NK-92 (cell line): ENCODE data around the gene RACK1.

Source experiments
- DNase-seq: peaks from one replicate; lab custom pipeline; 2025; ENCODE audit not compliant: unreplicated experiment; lab: John Stamatoyannopoulos, UW

The RACK1 gene

DNA sequence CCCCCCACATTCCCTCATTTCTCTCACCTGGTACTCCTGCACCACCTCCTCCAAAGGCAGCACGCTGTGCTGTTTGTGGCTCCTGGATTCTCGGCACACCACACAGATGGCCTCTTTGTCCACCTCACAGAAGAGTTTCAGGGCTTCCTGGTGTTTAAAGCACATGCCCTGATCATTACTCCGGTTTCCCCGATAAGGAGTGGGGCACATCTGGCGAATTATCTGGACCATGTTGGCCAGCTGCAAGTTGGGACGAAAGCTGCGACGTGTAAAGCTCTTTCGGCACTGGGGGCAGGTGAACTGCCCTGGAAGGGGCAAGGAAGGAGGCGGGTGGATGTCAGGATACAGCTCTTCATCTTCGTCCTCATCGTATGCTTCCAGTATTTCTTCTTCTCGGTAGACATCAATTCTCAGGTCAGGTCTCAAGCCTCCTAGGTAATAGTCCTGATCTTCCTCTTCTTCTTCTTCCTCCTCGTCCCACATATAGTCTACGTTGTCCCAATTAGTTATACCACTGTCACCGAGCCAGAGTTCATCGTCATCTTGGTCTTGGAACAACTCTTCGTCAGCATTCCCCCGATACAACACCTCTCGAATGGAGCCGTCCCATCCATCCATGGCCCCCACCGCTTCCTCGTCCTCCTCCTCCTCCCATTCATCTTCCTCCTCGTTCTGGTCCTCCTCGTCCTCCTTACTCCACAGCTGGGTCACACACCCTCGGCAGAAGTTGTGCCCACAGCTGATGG is 16.4 kb upstream of the RACK1 start:
- no peak for DNase-seq

DNA sequence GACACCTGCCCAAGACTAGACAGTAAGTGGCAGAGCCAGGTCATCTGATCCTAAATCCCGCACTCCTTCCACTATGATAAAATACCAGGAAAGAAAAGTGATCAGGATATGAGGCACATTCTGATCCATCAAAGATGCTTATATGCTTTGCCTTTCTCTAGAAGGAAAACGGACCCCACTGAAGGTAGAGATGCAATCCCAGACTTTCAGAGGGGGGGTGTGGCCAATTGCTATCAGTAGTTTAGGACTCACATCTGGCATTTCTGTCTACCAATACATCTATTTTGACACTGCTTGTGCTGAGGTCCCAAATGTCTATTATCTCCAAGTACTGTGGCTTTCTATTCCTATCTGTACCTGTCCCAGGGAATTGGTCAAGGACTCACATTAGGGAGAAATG is 15.6 kb upstream of the RACK1 start:
- no peak for DNase-seq

DNA sequence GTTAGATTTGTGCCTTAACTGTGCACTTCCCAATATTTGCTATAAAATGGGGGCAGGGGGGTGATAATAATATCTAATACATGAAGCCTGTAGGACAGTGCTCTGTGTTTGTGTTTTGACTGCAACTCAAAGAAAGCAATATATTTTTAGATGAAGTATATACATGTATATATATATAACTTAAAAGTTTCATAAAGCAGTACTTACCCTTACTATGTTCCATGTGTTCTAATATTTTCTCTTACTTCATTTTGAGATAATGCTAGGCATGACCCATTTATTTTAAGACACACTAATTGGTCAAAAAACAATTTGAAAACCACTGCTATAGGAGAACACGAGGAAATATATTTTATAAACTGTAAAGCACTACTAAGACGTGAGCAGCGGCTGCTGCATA is 14.9 kb upstream of the RACK1 start:
- DNase-seq = no peak

DNA sequence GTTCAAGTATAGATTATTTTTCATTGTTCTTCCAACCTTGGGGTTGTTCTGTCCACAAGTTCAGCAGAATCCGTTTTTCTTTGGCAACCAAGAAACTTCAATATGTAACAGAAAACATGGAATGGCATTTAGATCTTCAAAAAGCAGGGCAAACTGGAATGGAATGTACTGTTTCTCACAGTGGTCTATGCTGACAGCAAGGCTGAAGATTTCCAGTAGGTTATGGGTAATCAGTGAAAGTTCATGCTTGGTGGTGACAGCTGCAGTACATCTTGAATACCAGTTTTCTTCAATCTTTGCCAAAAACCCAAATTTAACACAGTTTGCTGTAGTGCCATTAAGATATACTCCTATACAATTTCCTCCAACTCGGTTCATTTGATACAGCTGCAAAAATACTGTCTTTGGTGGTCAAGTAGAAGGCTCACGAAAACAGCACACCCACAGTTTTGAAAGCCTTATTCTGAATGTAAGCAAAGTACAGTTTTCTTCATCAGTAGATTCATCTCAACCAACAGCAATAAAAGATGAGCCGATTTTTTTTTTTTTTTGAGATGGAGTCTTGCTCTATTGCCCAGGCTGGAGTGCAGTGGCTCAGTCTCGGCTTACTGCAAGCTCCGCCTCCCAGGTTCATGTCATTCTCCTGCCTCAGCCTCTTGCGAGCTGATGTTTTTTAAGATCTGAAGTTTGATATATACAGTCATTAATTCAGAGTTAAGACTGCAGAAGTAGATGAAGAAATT is 12.3 kb upstream of the RACK1 start:
- no peak for DNase-seq

DNA sequence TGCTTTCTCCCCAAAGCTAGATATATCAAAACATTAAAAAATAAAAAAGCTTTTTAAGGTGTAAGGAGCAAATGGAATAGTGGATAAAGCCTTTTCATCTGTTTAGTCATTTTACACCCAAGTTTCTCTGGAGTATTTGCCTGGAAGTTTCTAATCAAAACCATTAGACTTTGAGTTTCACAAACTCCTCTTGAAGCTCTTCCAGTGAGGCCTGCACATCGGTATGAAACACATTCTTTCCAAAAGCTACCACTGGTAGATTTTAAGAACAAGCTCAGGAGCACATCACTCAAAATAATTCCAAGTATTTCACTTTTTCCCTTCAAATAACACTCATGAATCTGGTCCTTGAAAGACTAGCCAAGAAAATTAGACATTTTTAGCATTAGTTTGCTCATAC is 11.6 kb upstream of the RACK1 start:
- DNase-seq = no peak

DNA sequence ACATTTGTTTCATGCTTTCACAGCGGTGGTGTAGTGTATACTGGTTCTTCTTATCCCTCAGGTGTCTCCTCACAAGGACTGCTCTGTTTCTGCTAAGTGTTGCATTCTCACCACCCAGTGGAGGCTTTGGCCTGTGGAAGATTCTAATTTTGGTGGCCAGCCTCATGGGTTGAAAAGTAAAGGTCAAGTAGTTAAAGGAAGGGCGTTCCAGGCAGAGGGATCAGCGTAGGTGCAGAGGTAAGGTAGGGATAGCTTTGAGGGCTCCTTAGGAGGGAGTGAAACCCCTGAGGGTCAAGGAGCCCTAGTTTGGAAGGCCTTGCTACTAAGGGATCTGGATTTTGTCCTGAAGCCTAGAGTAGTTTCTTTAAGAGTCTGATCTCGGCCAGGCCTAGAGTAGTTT is 4.6 kb upstream of the RACK1 start:
- DNase-seq = no peak

DNA sequence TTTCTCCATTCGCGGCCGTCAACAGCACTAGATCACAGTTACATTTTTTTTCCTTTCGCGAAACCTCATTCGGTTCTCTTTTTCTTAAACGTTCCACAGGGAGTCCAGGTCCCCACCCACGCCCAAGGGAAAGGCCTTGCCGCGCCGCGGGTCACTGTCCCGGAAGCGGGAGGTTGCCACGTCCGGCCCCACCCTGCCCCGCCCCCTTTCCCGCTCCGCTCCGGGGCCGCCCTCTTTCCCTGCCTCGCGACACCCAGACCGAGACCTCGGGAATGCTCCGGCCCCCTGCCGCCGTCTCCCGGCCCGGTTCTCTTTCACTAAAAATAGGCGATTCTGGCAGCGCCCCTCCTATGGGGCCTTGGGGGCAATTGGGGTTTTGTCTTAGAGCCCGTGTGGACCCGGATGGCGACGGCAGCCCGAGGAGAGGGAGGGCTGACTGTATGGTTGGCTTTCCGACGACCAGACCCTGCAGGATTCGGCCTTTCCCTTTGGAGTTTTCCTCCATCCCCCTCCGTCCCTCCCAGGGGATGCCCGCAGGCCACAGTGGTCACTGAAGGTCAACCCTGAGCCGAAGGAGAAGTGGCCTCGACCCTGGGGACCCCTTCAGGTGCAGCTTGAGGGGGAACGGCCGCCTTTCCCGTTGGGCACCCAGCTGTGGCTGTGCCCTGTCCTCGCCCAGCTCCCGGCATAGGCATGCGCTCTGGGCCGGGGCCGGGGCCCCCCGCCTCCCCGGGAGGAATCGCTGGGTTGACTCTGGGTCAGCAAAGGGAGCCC is 2.8 kb upstream of the RACK1 start:
- no peak for DNase-seq

DNA sequence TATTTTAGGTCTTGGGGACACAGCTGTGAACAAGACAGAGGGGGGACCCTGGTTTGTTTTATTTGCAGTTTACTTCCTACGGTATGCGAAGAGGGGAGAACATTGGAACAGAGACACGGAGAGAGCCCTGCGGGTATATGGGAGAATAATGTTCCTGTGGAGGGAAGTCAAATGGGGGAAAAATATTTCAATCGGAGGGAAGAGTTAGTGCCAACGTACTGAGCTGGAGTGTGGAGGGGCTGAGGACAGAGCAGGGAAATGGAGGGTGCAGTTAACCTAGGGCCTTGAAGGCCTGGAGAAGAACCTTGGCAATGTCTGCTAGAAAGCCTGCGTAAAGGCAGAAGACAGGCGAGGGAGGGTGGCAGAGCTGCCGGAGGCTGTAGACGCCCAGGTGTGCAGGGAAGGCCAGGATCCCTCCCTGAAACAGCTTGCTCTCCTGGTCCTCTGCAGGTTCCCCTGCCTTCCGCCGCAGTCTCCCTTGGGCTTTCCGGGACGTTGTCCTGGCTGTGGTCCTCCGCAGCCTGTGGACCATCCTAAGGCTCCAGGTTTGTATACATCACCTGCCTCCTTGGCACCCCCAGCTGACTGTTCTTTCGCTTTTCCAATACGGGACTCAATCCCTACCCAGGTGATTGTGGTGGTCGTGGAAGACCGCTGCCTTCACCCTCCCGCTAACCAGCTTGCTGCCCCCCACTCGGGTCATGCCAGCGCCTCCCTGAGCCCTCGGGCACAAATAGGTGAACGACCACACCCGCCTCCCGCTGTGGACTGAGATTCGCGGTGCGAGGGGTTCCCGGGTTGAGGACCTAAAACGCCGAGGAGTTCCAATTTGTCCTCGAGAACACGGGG is 1.9 kb upstream of the RACK1 start:
- DNase-seq = no peak

DNA sequence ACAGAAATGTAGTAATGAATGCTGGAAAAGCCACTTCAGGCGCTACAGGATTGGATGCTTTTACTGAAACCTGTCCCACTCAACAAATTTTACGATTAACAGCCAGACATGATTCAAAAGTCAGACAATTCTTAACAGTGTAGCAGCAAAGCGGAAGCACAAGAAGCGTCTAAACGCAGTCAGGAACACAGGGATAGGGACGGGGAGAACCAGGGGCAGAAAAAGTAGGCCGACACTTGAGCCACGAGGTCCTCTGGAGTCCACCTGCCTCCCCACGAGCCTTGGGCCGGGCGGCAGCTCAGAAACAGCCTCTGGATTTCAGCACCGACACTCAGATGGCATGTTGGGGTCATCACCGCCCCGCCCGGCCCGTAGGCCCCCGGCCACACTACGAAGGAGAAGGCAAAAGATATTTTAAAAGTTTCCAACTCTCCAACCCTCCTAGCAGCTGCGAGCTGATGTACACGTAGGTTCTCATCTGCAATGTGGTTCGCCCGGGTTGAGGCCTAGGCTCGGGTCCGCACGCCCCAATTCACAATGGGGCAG is 615 bp downstream of the RACK1 start:
- DNase-seq = no peak

DNA sequence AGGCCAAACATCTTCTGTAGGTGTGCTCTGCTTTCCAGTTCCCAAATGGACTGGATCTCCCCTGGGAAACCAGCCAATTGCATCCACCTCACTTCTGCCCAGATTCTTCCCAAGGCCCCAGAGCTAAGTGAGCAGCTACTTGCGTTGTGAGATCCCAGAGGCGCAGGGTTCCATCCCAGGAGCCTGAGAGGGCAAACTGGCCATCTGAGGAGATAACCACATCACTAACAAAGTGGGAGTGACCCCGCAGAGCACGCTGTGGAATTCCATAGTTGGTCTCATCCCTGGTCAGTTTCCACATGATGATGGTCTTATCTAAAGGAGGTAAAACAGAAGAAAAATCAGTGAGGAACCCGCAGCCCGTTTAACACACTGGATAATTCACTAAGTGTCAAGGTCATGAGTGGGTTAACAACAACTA is 1.7 kb downstream of the RACK1 start:
- no peak for DNase-seq

DNA sequence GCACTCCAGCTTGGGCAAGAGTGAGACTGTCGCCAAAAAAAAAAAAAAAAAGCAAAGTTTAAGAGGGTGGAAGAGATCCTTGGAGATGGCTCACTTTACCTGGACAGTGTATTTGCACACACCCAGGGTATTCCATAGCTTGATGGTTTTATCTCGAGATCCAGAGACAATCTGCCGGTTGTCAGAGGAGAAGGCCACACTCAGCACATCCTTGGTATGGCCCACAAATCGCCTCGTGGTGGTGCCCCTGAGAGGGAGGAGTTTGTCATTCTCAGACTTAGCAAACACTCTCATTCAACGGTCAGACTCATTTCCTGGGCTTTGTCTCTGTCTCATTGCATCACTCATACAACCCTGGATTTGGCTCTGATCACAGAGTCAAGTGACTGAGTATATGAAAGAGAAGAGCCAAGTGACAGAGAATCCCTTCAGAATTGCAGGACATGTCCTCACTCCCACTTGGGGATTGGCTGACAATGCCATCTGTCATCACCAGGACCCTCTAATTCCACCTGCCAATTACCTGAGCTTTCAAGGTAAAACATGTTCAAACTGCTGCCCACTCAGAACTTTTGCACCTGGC is 2.2 kb downstream of the RACK1 start:
- DNase-seq = no peak

DNA sequence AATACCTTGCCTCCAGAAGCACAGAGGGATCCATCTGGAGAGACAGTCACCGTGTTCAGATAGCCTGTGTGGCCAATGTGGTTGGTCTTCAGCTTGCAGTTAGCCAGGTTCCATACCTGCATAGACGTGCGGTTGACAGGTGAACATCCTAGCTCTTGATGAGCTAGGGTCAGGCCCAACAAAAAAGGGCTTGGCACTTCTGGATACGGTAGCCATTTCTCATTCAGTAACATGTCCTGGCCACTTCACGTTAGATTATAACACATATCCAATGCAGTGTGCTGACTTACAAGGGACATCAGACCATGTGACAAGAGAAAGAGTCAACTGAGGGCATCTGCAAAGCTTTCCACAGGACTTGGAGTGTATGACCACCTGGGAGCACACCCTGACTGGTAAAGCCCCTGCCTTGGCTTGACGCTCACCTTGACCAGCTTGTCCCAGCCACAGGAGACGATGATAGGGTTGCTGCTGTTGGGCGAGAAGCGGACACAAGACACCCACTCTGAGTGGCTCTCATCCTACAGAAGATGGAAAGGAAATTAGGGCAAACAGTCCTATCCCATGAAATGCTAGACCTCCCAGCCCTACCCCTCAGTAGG is 4.5 kb downstream of the RACK1 start:
- DNase-seq = no peak

DNA sequence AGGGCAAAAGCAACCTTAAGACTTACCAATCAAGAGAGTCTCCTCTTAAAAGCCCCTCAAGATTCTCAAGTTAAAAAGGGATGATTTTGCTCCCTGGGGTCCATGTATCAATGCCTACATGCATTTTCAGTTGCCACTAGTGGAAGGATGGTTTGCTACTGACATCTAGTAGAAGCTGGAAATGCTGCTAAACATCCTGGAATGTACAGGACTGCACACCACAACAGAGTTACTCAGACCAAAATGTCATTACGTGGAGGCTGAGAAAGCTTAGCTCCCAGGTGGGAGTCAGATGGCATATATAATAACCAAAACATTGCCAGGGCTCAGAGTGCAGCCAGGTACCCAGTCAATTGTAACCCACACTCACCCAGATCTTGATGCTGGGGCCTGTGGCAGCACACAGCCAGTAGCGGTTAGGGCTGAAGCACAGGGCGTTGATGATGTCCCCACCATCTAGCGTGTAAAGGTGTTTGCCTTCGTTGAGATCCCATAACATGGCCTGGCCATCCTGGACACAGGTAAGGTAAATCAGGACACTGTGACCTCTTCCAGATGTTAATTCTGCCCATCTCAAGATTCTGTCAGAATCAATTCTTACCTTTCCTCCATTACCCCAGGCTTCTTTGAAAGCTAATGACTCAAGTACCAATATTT is 5.8 kb downstream of the RACK1 start:
- DNase-seq = no peak

DNA sequence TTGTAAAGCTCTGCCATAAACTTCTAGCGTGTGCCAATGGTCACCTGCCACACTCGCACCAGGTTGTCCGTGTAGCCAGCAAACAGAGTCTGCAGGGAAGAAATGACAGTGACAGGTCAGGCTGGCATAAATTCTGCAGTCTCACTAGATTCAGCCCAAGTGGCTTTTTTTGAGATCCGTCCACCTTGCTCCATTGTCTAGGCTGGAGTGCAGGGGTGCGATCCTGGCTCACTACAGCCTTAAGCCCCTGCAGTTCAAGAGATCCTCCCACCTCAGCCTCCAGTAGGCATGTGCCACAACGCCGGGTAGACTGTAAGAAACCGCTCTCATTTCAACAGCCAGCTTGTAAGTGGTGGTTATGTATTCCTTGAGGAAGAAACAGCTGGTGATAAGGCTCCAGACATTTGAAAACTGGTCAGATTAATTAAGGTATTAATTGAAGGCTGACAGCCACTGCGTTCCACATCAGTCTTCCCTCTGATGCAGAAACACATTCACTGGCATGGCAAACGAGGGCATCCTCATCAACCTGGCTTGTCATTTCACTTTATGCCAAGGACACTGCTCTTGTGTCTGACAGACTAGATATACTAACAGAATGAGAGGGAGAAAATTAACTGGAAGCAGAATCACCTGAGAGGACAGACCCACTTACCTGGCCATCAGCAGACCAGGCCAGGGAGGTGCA is 6.6 kb downstream of the RACK1 start:
- DNase-seq = no peak

DNA sequence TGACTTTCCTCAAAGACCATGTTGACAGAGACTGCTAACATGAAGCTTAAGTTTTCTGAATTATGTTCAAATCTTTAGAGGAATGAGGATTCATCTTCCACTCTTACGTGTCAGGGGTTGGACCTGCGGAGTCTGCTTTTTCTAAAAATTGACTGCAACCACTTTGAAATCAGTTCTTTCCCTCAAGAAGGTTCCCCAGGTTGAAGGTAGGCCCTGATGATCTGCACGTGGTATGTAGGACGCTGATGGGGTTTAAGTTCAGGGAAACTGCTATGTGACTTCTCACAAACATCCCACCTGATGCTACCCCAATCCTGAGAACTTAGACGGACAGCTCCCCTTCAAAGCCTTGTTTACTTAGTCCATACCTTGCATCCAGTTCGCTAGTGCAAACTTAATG is 7.2 kb downstream of the RACK1 start:
- DNase-seq = no peak

DNA sequence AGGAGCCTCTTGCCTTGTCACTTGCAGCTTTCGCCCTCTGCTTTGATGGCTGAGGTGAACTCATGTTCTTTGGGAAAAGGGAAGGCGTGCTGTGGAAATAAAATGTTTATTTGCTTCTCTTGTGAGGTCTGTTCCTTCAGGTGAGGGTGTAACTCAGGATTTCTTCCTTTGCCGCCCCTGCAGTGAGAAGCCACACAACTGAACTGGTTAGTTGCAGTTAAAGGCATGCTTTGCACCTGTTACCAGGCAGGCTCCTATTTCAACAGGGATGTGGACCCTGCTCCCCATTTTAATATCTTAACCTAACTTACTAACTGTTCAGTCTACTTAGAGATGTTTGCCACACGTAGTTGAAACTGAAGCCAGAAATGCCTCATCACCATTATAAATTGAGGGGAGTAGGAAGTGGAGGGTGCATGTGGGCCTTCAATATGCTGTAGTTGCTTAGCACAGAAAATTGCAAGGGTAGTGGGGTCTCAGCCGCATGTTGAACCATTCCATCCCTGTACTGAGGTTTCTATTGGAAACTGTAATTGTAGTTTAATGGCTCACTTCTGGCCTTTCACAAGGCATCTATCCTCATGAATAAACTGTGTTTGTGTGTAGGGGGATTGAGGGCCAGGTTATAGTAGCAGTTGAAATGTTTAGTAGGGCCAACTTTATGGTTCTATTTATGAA is 7.9 kb downstream of the RACK1 start:
- no peak for DNase-seq

DNA sequence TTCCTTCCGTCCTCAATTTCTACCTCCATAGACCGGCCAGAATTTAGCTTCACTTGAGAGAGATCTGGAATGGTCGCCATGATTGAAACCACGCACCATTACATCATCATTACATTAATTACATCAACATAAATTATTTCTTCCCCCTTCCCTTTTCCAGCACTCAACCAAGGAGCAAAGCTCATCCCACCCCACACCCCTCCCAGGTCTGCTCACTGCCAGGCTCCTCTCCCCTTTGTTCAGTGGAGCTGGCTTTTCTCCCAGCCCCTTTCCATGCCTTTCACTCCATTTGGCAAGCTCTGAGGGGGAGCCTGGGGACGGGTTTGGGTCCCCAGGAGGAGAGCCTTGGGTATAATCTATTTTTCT is 8.4 kb downstream of the RACK1 start:
- DNase-seq = no peak
